Nephron (organoid): ENCODE measurements around the gene ADORA1.
A peak's percentile ranks its signal among the peaks of the same experiment; 100 is the strongest.

Experiments
- H3K27ac Mint-ChIP-seq, 3 experiments: 2 replicates each; pipeline ENCODE4 v1.8.0; 2020; ENCODE audit warnings: mixed read lengths in 3 of 3, mild to moderate bottlenecking in 2 of 3, moderate library complexity in 1 of 3
- H3K27me3 Mint-ChIP-seq: 2 replicates; pipeline ENCODE4 v1.8.0; 2021; ENCODE audit warnings: low read depth, mild to moderate bottlenecking, moderate library complexity, mixed read lengths
- H3K36me3 Mint-ChIP-seq: 2 replicates; pipeline ENCODE4 v1.8.0; 2020; ENCODE audit warnings: low read depth, mixed read lengths
- H3K4me1 Mint-ChIP-seq: 2 replicates; pipeline ENCODE4 v1.8.0; 2020; ENCODE audit warnings: mixed read lengths
- H3K4me3 Mint-ChIP-seq, 3 experiments: 2 replicates each; pipeline ENCODE4 v1.8.0; 2020; ENCODE audit warnings: mild to moderate bottlenecking in 3 of 3, mixed read lengths in 3 of 3, moderate library complexity in 2 of 3
- H3K9me3 Mint-ChIP-seq: 2 replicates; pipeline ENCODE4 v1.8.0; 2020; ENCODE audit warnings: mixed read lengths
- CTCF ChIP-seq, 3 experiments: fragments of 200-600 bp; sonication (generic); IDR thresholded peaks; one replicate each; pipeline ENCODE4 v1.5.0; 2021; ENCODE audit warnings: antibody characterized with exemption in 3 of 3; ENCODE audit not compliant: unreplicated experiment in 3 of 3

Gene ADORA1

DNA sequence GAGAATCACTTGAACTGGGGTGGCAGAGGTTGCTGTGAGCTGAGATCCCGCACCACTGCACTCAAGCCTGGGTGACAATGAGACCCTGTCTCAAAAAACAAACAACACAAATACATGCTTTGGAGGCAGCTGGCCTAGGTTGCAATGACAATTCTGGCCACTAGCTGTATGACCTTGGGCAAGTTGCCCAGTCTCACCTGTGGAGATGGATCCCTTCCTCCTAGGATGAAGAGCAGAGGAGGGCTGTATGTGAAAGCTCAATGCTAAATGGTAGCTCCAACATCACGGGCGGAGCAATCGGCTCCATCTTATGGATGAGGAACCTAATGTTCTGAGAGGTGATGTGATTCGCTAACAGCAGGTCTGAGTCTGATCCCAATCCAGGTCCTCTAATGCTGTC is 20.6 kb downstream of the ADORA1 start:
- peak in 2 of 3 experiments; percentile 19 to 23 for TF ChIP-seq CTCF (IDR thresholded peaks at IDR 0.05; ENCODE audit: unreplicated experiment in 3 of 3)
- Mint-ChIP-seq H3K27ac (no peak overlapping the region), H3K27me3 (peaks cover 7% of the 10 kb centered on the region)

GRCh38 chr1:203148579-203148978 is 21.1 kb downstream of the ADORA1 start:
- Mint-ChIP-seq H3K27ac (no peak overlapping the region), H3K4me3 (no peak overlapping the region), H3K4me1 (peaks cover 63% of the 10 kb centered on the region), H3K27me3 (peaks cover 6% of the 10 kb centered on the region), H3K36me3 (peaks cover 6% of the 10 kb centered on the region), H3K9me3 (no peaks in the 10 kb centered on the region)
- no peak for TF ChIP-seq CTCF (IDR thresholded peaks at IDR 0.05; ENCODE audit: unreplicated experiment in 3 of 3)

More for the DNA sequence above, 20.6 kb downstream of the ADORA1 start:
- H3K9me3 Mint-ChIP-seq: no peaks in the 10 kb centered on the region
- H3K4me3 Mint-ChIP-seq: no peak overlapping the region
- peaks cover 7% of the 10 kb centered on the region for H3K36me3 Mint-ChIP-seq
- peaks cover 61% of the 10 kb centered on the region for H3K4me1 Mint-ChIP-seq

- TF ChIP-seq CTCF (IDR thresholded peaks at IDR 0.05; ENCODE audit: unreplicated experiment in 3 of 3): no peak
- Mint-ChIP-seq H3K36me3 (no peaks in the 10 kb centered on the region), H3K27me3 (peaks cover 4% of the 10 kb centered on the region), H3K9me3 (no peaks in the 10 kb centered on the region), H3K4me1 (peaks cover 63% of the 10 kb centered on the region), H3K4me3 (no peak overlapping the region), H3K27ac (peak overlapping the region; percentile 70 to 98 (median 71))
These were observed 21.8 kb downstream of the ADORA1 start for GRCh38 chr1:203149188-203149840.

DNA sequence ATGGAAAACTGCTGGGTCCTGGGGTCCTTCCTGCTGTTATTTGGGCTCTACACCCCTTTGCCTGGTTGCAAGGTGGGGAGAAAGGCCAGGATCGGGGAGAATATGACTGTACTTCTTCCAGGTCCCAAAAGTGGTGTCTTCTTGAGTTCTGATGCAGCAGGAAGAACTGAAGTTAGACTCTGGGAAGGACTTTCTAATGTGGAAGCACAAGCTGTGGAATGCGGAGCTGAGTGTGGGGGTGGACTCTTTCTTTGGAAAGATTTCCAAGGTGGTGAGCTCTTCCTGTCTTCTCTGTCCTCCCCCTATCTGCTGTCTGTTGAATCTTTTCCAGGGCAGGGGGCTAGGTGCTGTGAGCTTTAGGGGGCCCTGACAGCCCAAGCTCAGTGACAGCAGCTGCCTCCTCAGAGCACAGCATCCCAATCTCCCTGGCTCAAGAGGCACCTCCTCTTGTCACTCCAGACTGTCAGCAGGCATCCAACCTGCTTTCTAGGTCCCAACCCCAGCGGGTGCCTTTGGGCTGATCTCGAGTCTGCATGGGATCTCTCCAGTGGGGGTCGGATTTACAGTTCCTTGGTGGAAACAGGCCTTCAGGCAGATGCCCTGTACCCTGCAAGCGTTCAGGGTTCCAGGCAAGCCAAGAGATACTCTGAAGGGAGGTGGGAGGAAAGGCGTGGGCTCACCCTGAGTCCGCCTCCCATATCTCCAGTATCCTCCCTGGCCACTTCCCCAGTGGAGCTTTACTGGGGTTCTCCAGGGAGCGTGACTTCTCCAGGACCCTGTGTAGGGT is 23.2 kb downstream of the ADORA1 start:
- no peak overlapping the region for H3K4me3 Mint-ChIP-seq
- H3K36me3 Mint-ChIP-seq: no peaks in the 10 kb centered on the region
- no peak for TF ChIP-seq CTCF (IDR thresholded peaks at IDR 0.05; ENCODE audit: unreplicated experiment in 3 of 3)
- peaks cover 4% of the 10 kb centered on the region for H3K27me3 Mint-ChIP-seq
- peaks cover 59% of the 10 kb centered on the region for H3K4me1 Mint-ChIP-seq
- H3K9me3 Mint-ChIP-seq: no peaks in the 10 kb centered on the region
- H3K27ac Mint-ChIP-seq: peak overlapping the region; percentile 89 to 98 (median 98)

- TF ChIP-seq CTCF (IDR thresholded peaks at IDR 0.05; ENCODE audit: unreplicated experiment in 3 of 3): no peak
These were observed 24.0 kb downstream of the ADORA1 start for GRCh38 chr1:203151362-203152157.

More at GRCh38 chr1:203151362-203152157, 24.0 kb downstream of the ADORA1 start:
- Mint-ChIP-seq H3K27me3 (peaks cover 4% of the 10 kb centered on the region), H3K36me3 (no peaks in the 10 kb centered on the region), H3K4me3 (peak overlapping the region in 2 of 3 experiments; percentile 45 to 73), H3K27ac (peak overlapping the region; percentile 89 to 98 (median 98)), H3K4me1 (peaks cover 65% of the 10 kb centered on the region), H3K9me3 (no peaks in the 10 kb centered on the region)
